A204.1 (cell line): Measurements from ENCODE around the gene DAB2IP.

ENCODE experiments used
- FAIRE-seq: peaks from 2 replicates; lab custom pipeline; 2012; peaks lifted over from hg19 to GRCh38; lab: Jason Lieb, UNC

Gene DAB2IP

GRCh38 chr9:121764371-121764730 is 112.9 kb downstream of the DAB2IP start:
- no peak for FAIRE-seq

- FAIRE-seq: no peak
Measured at GRCh38 chr9:121765021-121765950, 113.9 kb downstream of the DAB2IP start.

DNA sequence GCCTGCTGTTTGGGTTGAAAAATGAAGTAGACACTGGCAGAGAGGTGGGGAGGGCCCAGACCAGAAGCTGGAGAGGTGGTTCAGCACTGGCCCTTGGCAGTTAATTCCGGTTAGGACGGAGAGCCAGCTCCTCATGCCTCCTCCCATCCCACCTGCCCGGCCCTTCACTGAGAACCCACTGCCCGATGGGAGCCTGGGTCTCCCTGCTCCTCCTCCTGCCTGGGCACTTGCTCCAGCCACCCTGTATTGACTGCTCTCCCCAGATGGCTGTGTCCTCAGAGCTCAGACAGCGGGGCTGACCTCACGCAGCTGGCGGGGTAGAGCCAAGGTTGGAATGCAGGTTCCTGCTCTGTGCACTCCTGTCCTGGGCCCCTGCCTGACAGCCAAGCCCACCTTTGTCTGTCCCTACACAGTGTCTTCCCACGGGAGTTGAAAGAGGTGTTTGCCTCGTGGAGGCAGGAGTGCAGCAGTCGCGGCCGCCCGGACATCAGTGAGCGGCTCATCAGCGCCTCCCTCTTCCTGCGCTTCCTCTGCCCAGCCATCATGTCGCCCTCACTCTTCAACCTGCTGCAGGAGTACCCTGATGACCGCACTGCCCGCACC is 114.7 kb downstream of the DAB2IP start:
- no peak for FAIRE-seq

- no peak for FAIRE-seq
Measured at GRCh38 chr9:121767171-121767769, 115.8 kb downstream of the DAB2IP start.

GRCh38 chr9:121768416-121769015 is 117.1 kb downstream of the DAB2IP start:
- no peak for FAIRE-seq

- FAIRE-seq: no peak
Measured at GRCh38 chr9:121769939-121770338, 118.5 kb downstream of the DAB2IP start.

DNA sequence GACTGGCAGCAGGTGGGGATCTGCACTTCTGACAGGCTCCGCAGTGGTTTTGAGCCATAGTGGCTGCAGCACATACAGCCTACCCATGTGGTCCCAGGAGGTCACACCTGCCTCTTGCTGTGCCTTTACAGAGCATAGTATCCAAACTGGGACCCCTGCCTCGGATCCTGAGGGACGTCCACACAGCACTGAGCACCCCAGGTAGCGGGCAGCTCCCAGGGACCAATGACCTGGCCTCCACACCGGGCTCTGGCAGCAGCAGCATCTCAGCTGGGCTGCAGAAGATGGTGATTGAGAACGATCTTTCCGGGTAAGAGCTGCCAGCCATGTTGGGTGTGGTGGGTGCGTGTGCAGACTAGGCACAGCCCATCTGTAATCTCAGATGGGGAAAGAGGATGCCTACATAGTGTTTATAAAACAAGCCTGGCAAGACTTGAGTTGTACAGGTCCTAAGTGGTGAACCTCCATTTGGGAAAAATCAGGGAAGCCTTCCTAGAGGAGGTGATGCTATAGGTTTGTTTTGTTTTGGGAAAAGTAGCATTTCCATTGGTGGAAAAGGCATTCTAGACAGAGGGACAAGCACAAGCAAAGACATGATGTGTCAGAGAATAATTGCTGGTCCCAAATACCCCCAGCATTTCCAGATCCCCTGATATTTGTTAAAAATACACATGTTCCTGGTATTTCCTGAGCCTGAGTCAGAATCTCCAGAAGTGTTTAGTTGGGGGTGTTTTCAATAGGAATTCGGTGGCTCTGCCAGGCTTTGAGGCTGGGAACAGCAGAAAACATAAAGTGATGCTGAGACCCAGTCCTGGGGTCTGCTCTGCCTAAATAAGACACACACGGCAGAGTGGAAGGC is 119.2 kb downstream of the DAB2IP start:
- no peak for FAIRE-seq

- FAIRE-seq: no peak
Measured at GRCh38 chr9:121771418-121771817, 120.0 kb downstream of the DAB2IP start.

- FAIRE-seq: no peak
Measured at GRCh38 chr9:121771851-121772599, 120.6 kb downstream of the DAB2IP start.

- FAIRE-seq: no peak
Measured at GRCh38 chr9:121772600-121773285, 121.3 kb downstream of the DAB2IP start.

DNA sequence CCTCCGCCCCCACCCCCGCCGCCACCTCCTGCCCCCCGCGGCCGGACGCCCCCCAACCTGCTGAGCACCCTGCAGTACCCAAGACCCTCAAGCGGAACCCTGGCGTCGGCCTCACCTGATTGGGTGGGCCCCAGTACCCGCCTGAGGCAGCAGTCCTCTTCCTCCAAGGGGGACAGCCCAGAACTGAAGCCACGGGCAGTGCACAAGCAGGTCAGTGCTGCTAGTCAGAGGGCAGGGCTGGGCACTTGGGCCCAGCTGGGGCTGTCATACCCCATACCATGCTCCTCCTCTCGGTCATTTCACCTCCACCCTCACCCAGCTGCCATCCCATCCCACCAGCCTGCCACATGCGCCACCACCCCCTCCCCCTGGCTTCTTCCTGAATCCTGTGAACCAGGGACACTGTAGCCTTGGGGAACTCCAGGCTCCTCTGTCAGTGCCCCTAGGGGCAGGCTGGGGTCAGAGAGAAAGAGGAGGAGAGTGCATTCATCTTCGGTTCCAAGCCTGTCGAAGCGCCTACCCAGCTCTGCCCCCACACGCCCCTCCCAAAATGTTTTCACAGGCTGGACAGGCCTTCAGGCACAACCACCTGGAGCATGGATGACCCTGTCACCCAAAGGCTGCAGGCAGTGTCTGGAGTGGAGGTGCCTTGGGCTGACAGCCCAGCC is 122.0 kb downstream of the DAB2IP start:
- no peak for FAIRE-seq

- no peak for FAIRE-seq
Measured at GRCh38 chr9:121773954-121774714, 122.7 kb downstream of the DAB2IP start.

DNA sequence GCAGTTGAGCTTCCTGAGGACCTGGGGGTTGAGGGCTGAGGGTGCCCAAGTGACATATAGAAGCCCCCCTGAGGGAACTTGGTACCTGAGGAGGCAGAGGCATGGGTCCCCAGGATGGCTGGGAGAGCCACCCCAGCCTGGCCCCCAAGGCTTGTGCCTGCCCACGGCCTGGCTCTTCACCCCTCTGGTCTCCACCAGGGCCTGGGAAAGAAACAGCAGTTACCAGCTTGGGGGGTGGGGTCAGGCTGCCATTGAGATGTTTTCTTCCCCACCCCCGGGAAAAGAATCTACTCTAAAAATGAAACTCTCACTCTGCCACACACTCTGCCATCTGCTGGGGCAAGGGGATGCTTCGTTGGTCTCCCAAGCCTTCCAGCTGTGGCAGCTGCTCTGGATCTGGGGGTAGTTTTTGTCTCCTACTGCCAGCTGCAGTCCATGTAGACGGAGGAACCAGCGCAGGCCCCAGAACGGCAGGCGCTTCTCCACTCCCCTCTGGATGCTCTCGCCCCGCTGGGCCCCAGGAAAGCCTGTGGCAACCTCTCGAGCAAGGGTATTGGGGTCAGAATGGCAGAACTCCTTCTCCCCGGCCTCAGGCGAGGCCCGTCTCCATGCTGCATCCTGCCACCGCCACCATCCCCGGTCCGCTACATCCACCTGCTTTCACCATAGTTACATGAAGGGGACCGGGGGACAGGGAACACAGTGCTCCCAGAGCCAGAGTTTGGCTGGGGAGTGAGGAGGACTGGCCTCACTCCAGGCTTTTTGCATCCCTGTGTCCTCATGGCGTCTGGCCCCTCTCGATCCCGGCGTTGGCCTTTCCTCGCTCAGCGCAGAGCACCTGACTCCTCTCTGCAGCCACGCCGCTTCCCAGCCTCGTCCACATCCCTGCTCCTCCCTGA is 123.5 kb downstream of the DAB2IP start:
- no peak for FAIRE-seq

- FAIRE-seq: no peak
Measured at GRCh38 chr9:121776001-121776738, 124.7 kb downstream of the DAB2IP start.

DNA sequence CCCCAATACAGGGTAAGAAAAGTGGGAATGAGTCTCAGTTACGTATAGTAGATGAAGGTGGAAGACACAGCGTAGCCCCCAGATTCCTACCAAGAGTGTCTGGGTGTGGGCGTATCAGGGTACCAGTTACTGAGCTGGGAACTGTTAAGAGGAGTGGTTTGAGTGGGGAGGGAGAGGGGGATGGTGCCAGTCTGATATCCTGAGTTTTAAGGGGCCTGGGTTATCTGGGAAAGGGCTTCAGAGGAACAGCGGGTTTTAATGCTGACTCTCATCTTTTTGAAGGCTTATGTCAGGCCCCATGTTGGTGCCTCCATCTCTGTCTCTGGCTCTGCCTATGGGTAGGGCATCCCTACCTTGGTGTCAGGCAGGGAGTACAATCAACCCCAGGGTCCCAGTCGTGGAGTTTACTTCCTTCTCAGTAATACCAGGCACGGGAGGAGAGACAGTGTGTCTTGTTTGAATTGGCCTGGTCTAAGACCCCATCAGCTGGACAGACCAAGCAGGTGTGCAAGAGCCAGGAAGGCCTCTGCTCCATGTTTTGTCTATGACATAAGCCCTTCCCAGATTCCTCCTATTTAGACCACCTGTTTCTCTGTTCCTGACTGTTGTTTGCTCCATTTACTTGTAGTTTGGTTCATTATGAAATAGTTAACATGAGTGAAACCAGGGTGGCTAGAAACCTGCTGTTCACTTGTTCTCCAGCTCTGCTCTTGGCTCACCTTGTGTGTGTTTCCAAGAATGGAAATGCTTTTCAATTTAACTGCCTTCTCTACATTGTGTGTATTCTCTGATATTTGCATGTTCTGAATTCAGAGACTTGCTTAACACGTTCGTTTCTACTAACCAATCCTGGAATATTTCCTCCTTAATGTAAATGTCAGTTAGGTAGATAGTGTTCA is 125.6 kb downstream of the DAB2IP start:
- FAIRE-seq: no peak
